K562 (cell line): ENCODE results near the gene RAE1. TPM values are rescaled to one million over a fixed set of nuclear protein-coding genes. Genes with fewer than 3 reads are reported as not detected.
A peak's percentile ranks its signal among the peaks of the same experiment; 100 is the strongest.

ENCODE experiments used
- BCOR ChIP-seq: fragments of 450-650 bp; IDR thresholded peaks from 2 replicates; pipeline ENCODE4 v1.6.1; 2016
- FOXA1 ChIP-seq: fragments of 450-650 bp; IDR thresholded peaks from 2 replicates; pipeline ENCODE4 v1.6.1; 2016; ENCODE audit warnings: mild to moderate bottlenecking, borderline replicate concordance
- HDAC8 ChIP-seq: fragments of 450-650 bp; IDR thresholded peaks from 2 replicates; pipeline ENCODE4 v1.6.1; 2016; ENCODE audit warnings: mild to moderate bottlenecking, missing genetic modification characterization, moderate library complexity, missing compliant biosample characterization
- MAFK ChIP-seq: IDR thresholded peaks from 2 replicates; pipeline ENCODE4 v1.6.1; 2011; ENCODE audit warnings: low read length, improper control_type of control experiment
- MEF2D ChIP-seq: conservative IDR thresholded peaks from 2 replicates; pipeline ENCODE4 v1.6.1; 2016; ENCODE audit warnings: low read depth, missing genetic modification characterization, missing compliant biosample characterization
- NCOA4 ChIP-seq: fragments of 450-650 bp; IDR thresholded peaks from 2 replicates; pipeline ENCODE4 v1.6.1; 2018; ENCODE audit warnings: mild to moderate bottlenecking; ENCODE audit not compliant: partially characterized antibody
- NR2C2 ChIP-seq, 2 experiments: fragments of 200-800 bp in 1 of 2; sonication (Bioruptor generic) in 1 of 2; sonication (generic) in 1 of 2; formaldehyde crosslinking in 1 of 2; IDR thresholded peaks; 2 replicates each; pipeline versions ENCODE4 v1.6.1 to v1.8.0; 2016 to 2022; ENCODE audit warnings: mild to moderate bottlenecking in 1 of 2, missing compliant biosample characterization in 1 of 2, missing genetic modification characterization in 1 of 2, missing genetic modification reagents in 1 of 2
- SMC3 ChIP-seq: conservative IDR thresholded peaks from 2 replicates; pipeline ENCODE4 v1.6.1; 2011; ENCODE audit warnings: low read depth, low read length, improper control_type of control experiment; ENCODE audit not compliant: insufficient read depth
- XRCC4 ChIP-seq: IDR thresholded peaks from one replicate; pipeline ENCODE4 v1.6.1; 2011; ENCODE audit not compliant: insufficient read depth, insufficient read length; ENCODE audit errors: extremely low read depth
- ZKSCAN3 ChIP-seq: fragments of 250-450 bp; sonication (Bioruptor Pico); IDR thresholded peaks from 2 replicates; pipeline ENCODE4 v1.4.0; 2020
- ZNF766 ChIP-seq: fragments of 200-800 bp; sonication (Bioruptor generic); conservative IDR thresholded peaks from 2 replicates; pipeline ENCODE4 v1.6.1; 2016; ENCODE audit warnings: missing genetic modification characterization, missing compliant biosample characterization
- polyA plus RNA-seq, 8 experiments: library from polyadenylated mRNA; depleted of rRNA in 4 of 8; stranded (reverse) in 5 of 8; unstranded in 3 of 8; fragments of >200 nt; fragmentation: Nextera tagmentation in 2 of 8; fragmentation: Illumina TruSeq in 1 of 8; extraction: Ambion mirVana in 2 of 8; extraction: Trizol in 1 of 8; gene quantifications; 2 replicates each; pipeline versions ENCODE4 v1.2.1 to v1.2.3, GENCODE V29; 2011 to 2014; ENCODE audit warnings: inconsistent platforms in 1 of 8, missing spikeins in 1 of 8
- total RNA-seq, 7 experiments: library from RNA; depleted of rRNA in 6 of 7; stranded (reverse); fragments of >200 nt in 6 of 7; fragmentation: Illumina TruSeq in 2 of 7; extraction: Trizol in 2 of 7; gene quantifications; 2 replicates each; pipeline versions ENCODE4 v1.2.1 to v1.2.3, GENCODE V29; 2011 to 2021; ENCODE audit warnings: low replicate concordance in 1 of 7
- TF ChIP-seq, protein P1 (sequence below): fragments of 250-450 bp; sonication (Bioruptor Pico); IDR thresholded peaks from 2 replicates; pipeline ENCODE4 v1.4.0; 2020; ENCODE audit warnings: mild to moderate bottlenecking, moderate library complexity, borderline replicate concordance
- TF ChIP-seq, protein P2 (sequence below): fragments of 250-450 bp; sonication (Bioruptor Pico); IDR thresholded peaks from 2 replicates; pipeline ENCODE4 v1.9.0; 2021; ENCODE audit warnings: mild to moderate bottlenecking, inconsistent platforms
- TF ChIP-seq, protein P3 (sequence below): fragments of 250-450 bp; sonication (Bioruptor Pico); IDR thresholded peaks from 2 replicates; pipeline ENCODE4 v1.8.0; 2021; ENCODE audit warnings: borderline replicate concordance, mild to moderate bottlenecking, moderate library complexity; ENCODE audit not compliant: poor library complexity, severe bottlenecking
- TF ChIP-seq, protein P4 (sequence below): sonication (generic); formaldehyde crosslinking; IDR thresholded peaks from 2 replicates; pipeline ENCODE4 v1.8.0; 2022; ENCODE audit warnings: mild to moderate bottlenecking, missing genetic modification reagents, borderline replicate concordance
- TF ChIP-seq, protein P5 (sequence below): fragments of 450-650 bp; IDR thresholded peaks from 2 replicates; pipeline ENCODE4 v1.6.1; 2016; ENCODE audit warnings: antibody characterized with exemption
- TF ChIP-seq, protein P6 (sequence below): fragments of 250-450 bp; sonication (Bioruptor Pico); IDR thresholded peaks from 2 replicates; pipeline ENCODE4 v1.8.0; 2022; ENCODE audit warnings: moderate library complexity, mild to moderate bottlenecking, inconsistent platforms

Gene RAE1
- total and polyA plus RNA-seq, 9 of the 15 experiments (the other 6 are each of a cell fraction or from before 2014, with no cell fraction given), result 33.7 to 248 (median 77.7) TPM

DNA sequence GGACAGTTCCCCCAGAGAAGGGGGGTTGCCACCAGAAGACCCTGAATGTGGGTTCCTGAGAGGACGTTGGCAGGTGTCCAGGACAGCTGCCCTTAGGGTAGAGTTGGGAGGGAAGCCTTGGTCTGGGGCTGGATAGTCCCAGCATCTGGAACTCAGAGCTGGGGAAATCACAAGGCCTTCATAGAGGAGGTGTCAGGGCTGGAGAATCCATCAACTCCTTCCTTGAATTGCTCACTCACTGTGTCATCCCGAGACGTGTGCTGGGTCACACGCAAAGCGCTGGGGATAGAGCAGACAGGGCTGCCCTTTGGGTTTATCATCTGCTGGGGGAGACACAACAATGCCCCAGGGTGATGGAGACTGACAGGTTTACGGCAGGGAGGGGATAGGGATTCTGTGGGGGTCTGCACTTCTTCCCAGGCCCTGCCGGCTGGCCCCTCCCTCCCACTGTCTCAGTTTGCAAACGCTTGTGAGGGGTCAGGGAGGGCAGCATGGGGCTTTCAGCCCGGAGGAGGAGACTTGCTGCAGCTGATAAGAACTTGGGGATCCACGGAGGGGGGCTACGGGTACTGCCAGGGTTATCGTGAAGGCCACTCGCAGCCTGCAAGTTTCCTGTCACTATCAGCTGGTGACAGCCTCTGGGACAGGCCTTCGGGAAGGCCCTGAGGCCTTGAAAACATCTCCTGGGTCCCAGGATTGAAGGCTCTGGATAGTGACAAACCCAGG lies 58.8 kb downstream of the RAE1 start (continued):
- TF ChIP-seq SMC3 (no peak), FOXA1 (no peak), NR2C2 (CRISPR knock-in tag; IDR thresholded peaks at IDR 0.05) (no peak), NR2C2 (tag; IDR thresholded peaks at IDR 0.05) (peak; percentile 73), NCOA4 (no peak), HDAC8 (tag) (no peak), ZKSCAN3 (CRISPR knock-in tag) (no peak), ZNF766 (peak; percentile 86), XRCC4 (no peak), MAFK (peak; percentile 24; the same call in 1 of the 2 replicates), BCOR (peak; percentile 92), MEF2D (tag) (0 out of 2 replicates have a peak, but pooled peaks have one; percentile 32)
- TF ChIP-seq, protein P1, sequence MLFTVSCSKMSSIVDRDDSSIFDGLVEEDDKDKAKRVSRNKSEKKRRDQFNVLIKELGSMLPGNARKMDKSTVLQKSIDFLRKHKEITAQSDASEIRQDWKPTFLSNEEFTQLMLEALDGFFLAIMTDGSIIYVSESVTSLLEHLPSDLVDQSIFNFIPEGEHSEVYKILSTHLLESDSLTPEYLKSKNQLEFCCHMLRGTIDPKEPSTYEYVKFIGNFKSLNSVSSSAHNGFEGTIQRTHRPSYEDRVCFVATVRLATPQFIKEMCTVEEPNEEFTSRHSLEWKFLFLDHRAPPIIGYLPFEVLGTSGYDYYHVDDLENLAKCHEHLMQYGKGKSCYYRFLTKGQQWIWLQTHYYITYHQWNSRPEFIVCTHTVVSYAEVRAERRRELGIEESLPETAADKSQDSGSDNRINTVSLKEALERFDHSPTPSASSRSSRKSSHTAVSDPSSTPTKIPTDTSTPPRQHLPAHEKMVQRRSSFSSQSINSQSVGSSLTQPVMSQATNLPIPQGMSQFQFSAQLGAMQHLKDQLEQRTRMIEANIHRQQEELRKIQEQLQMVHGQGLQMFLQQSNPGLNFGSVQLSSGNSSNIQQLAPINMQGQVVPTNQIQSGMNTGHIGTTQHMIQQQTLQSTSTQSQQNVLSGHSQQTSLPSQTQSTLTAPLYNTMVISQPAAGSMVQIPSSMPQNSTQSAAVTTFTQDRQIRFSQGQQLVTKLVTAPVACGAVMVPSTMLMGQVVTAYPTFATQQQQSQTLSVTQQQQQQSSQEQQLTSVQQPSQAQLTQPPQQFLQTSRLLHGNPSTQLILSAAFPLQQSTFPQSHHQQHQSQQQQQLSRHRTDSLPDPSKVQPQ (CRISPR knock-in tag), result no peak
- TF ChIP-seq, protein P2, sequence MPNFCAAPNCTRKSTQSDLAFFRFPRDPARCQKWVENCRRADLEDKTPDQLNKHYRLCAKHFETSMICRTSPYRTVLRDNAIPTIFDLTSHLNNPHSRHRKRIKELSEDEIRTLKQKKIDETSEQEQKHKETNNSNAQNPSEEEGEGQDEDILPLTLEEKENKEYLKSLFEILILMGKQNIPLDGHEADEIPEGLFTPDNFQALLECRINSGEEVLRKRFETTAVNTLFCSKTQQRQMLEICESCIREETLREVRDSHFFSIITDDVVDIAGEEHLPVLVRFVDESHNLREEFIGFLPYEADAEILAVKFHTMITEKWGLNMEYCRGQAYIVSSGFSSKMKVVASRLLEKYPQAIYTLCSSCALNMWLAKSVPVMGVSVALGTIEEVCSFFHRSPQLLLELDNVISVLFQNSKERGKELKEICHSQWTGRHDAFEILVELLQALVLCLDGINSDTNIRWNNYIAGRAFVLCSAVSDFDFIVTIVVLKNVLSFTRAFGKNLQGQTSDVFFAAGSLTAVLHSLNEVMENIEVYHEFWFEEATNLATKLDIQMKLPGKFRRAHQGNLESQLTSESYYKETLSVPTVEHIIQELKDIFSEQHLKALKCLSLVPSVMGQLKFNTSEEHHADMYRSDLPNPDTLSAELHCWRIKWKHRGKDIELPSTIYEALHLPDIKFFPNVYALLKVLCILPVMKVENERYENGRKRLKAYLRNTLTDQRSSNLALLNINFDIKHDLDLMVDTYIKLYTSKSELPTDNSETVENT, result no peak
- TF ChIP-seq, protein P3, sequence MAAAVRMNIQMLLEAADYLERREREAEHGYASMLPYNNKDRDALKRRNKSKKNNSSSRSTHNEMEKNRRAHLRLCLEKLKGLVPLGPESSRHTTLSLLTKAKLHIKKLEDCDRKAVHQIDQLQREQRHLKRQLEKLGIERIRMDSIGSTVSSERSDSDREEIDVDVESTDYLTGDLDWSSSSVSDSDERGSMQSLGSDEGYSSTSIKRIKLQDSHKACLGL, result no peak
- TF ChIP-seq, protein P4, sequence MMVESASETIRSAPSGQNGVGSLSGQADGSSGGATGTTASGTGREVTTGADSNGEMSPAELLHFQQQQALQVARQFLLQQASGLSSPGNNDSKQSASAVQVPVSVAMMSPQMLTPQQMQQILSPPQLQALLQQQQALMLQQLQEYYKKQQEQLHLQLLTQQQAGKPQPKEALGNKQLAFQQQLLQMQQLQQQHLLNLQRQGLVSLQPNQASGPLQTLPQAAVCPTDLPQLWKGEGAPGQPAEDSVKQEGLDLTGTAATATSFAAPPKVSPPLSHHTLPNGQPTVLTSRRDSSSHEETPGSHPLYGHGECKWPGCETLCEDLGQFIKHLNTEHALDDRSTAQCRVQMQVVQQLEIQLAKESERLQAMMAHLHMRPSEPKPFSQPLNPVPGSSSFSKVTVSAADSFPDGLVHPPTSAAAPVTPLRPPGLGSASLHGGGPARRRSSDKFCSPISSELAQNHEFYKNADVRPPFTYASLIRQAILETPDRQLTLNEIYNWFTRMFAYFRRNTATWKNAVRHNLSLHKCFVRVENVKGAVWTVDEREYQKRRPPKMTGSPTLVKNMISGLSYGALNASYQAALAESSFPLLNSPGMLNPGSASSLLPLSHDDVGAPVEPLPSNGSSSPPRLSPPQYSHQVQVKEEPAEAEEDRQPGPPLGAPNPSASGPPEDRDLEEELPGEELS (CRISPR knock-in tag), result no peak
- TF ChIP-seq, protein P5, sequence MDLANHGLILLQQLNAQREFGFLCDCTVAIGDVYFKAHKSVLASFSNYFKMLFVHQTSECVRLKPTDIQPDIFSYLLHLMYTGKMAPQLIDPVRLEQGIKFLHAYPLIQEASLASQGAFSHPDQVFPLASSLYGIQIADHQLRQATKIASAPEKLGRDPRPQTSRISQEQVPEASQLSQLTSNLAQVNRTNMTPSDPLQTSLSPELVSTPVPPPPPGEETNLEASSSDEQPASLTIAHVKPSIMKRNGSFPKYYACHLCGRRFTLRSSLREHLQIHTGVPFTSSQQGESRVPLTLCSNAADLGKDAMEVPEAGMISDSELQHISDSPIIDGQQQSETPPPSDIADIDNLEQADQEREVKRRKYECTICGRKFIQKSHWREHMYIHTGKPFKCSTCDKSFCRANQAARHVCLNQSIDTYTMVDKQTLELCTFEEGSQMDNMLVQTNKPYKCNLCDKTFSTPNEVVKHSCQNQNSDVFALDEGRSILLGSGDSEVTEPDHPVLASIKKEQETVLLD, result peak; percentile 91
- TF ChIP-seq, protein P6, sequence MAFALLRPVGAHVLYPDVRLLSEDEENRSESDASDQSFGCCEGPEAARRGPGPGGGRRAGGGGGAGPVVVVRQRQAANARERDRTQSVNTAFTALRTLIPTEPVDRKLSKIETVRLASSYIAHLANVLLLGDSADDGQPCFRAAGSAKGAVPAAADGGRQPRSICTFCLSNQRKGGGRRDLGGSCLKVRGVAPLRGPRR (CRISPR knock-in tag), result no peak
